ENCODE results near the gene IGF2R.

DNA sequence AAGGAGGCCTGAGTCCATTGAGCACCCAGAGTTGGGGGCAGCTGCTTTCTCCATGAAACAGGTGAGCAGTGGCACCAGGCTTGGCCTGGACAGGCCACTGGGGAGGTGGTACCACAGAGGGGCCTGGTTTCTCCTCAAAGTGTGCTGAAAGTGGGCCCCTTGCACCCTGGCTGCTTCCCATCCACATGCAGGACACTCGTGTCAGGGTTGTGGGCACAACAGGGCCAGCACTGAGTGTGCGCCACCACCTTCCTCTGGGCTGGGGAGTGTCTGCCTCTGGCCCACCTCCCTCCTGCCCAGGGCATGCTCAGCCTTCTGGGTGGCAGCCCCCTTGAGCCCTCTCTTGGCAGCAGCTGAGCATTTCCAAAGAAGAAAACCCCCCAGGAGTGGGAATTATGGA lies 147.5 kb downstream of the IGF2R start:
- TF ChIP-seq, protein P1, sequence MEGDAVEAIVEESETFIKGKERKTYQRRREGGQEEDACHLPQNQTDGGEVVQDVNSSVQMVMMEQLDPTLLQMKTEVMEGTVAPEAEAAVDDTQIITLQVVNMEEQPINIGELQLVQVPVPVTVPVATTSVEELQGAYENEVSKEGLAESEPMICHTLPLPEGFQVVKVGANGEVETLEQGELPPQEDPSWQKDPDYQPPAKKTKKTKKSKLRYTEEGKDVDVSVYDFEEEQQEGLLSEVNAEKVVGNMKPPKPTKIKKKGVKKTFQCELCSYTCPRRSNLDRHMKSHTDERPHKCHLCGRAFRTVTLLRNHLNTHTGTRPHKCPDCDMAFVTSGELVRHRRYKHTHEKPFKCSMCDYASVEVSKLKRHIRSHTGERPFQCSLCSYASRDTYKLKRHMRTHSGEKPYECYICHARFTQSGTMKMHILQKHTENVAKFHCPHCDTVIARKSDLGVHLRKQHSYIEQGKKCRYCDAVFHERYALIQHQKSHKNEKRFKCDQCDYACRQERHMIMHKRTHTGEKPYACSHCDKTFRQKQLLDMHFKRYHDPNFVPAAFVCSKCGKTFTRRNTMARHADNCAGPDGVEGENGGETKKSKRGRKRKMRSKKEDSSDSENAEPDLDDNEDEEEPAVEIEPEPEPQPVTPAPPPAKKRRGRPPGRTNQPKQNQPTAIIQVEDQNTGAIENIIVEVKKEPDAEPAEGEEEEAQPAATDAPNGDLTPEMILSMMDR (IDR thresholded peaks at IDR 0.05; ENCODE audit: low read depth, low read length) = no peak
- TF ChIP-seq EZH2phosphoT487 (IDR thresholded peaks at IDR 0.05; ENCODE audit: low read depth) = no peak
